Measurements from ENCODE around the gene FBXL15. TPM values are rescaled to one million over a fixed set of nuclear protein-coding genes. Genes with fewer than 3 reads are reported as not detected.

Gene FBXL15
- total RNA-seq, 1 donor from 2014 or later = 15.7 TPM

- Mint-ChIP-seq H3K9me3 (no peaks in the 10 kb centered on the region), H3K27ac (no peak overlapping the region), H3K36me3 (ENCODE audit: low read depth) (peaks cover 31% of the 10 kb centered on the region), H3K4me3 (no peak overlapping the region), H3K4me1 (peaks cover 37% of the 10 kb centered on the region), H3K27me3 (no peaks in the 10 kb centered on the region)
- DNase-seq = no peak
- TF ChIP-seq CTCF (IDR thresholded peaks at IDR 0.05) = no peak
- CTCF ChIA-PET = interaction anchor here (2.3 to 5.2 kb wide), 4 partner anchors 24 to 55 kb away, joined by 8 to 29 read pairs (median 24); no protein-coding TSS in a partner anchor
- POLR2A ChIA-PET = interaction anchor here (0.6 to 6.2 kb wide), 4 partner anchors 9 to 255 kb away, joined by 4 to 305 read pairs (median 41); partner anchors contain the start of genes CUEDC2 and NFKB2
- intact Hi-C loops (cut with micrococcal nuclease) = no loop called here
- ATAC-seq (ENCODE audit: low read depth) = no peak
Measured at GRCh38 chr10:102424145-102424544, 3.5 kb downstream of the FBXL15 start.

- DNase-seq (no peak), ATAC-seq (ENCODE audit: low read depth) (no peak)
- intact Hi-C loops (cut with micrococcal nuclease) = no loop called here
- Mint-ChIP-seq H3K4me3 (no peak overlapping the region), H3K27ac (no peak overlapping the region), H3K36me3 (ENCODE audit: low read depth) (peaks cover 31% of the 10 kb centered on the region), H3K9me3 (no peaks in the 10 kb centered on the region), H3K27me3 (no peaks in the 10 kb centered on the region), H3K4me1 (peaks cover 29% of the 10 kb centered on the region)
- POLR2A ChIA-PET = interaction anchor here (5.3 to 6.2 kb wide), 2 partner anchors 8 to 24 kb away, joined by 78 to 305 read pairs; partner anchors contain the start of genes CUEDC2 and NFKB2
- no peak for TF ChIP-seq CTCF (IDR thresholded peaks at IDR 0.05)
- CTCF ChIA-PET = interaction anchor here (4.7 kb wide), 1 partner anchor 54 kb away, joined by 24 read pairs; no protein-coding TSS in a partner anchor
Measured at GRCh38 chr10:102424916-102425315, 4.3 kb downstream of the FBXL15 start.

- Mint-ChIP-seq H3K4me1 (peaks cover 24% of the 10 kb centered on the region), H3K36me3 (ENCODE audit: low read depth) (peaks cover 31% of the 10 kb centered on the region), H3K4me3 (no peak overlapping the region), H3K9me3 (no peaks in the 10 kb centered on the region), H3K27ac (no peak overlapping the region), H3K27me3 (no peaks in the 10 kb centered on the region)
- ChIA-PET POLR2A (interaction anchor here (1.1 to 6.2 kb wide), 2 partner anchors 25 to 36 kb away, joined by 3 to 305 read pairs; partner anchors contain the start of gene NFKB2), CTCF (no interaction called here)
- DNase-seq = no peak
- no peak for TF ChIP-seq CTCF (IDR thresholded peaks at IDR 0.05)
- no peak for ATAC-seq (ENCODE audit: low read depth)
- intact Hi-C loops (cut with micrococcal nuclease) = no loop called here
Measured at GRCh38 chr10:102425444-102425843, 4.8 kb downstream of the FBXL15 start.

- CTCF ChIA-PET = interaction anchor here (0.8 to 1.3 kb wide), 2 partner anchors 23 to 157 kb away, joined by 3 read pairs; no protein-coding TSS in a partner anchor
- Mint-ChIP-seq H3K27ac (no peak overlapping the region), H3K4me1 (peaks cover 24% of the 10 kb centered on the region), H3K27me3 (no peaks in the 10 kb centered on the region), H3K4me3 (no peak overlapping the region), H3K36me3 (ENCODE audit: low read depth) (peaks cover 26% of the 10 kb centered on the region), H3K9me3 (no peaks in the 10 kb centered on the region)
- no peak for TF ChIP-seq CTCF (IDR thresholded peaks at IDR 0.05)
- DNase-seq (no peak), ATAC-seq (ENCODE audit: low read depth) (no peak)
- POLR2A ChIA-PET = interaction anchor here (1.1 kb wide), 1 partner anchor 35 kb away, joined by 3 read pairs; no protein-coding TSS in a partner anchor
- intact Hi-C loops (cut with micrococcal nuclease) = no loop called here
Measured at GRCh38 chr10:102426803-102427287, 6.2 kb downstream of the FBXL15 start.

GRCh38 chr10:102429468-102429867 is 8.8 kb downstream of the FBXL15 start:
- Mint-ChIP-seq H3K27me3 (no peaks in the 10 kb centered on the region), H3K36me3 (ENCODE audit: low read depth) (peaks cover 17% of the 10 kb centered on the region), H3K4me3 (no peak overlapping the region), H3K9me3 (no peaks in the 10 kb centered on the region), H3K27ac (no peak overlapping the region), H3K4me1 (peaks cover 27% of the 10 kb centered on the region)
- intact Hi-C loops (cut with micrococcal nuclease) = no loop called here
- ChIA-PET CTCF (no interaction called here), POLR2A (no interaction called here)
- TF ChIP-seq CTCF (IDR thresholded peaks at IDR 0.05) = no peak
- ATAC-seq (ENCODE audit: low read depth) = no peak
- DNase-seq = no peak
